Stimulated activated CD4-positive, alpha-beta T cell treated with anti-CD3 and anti-CD28 coated beads, Interleukin-12 subunit alpha, Interleukin-12 subunit beta, amount 100 ng/mL, for 4 hours (primary cell): ENCODE data around the gene MAD1L1.

Experiments used
- DNase-seq: peaks from one replicate; pipeline ENCODE4 v3.0.0-alpha.2; 2020

The MAD1L1 gene

GRCh38 chr7:1964913-1965578, 267.7 kb downstream of the MAD1L1 start:
- DNase-seq: no peak

DNA sequence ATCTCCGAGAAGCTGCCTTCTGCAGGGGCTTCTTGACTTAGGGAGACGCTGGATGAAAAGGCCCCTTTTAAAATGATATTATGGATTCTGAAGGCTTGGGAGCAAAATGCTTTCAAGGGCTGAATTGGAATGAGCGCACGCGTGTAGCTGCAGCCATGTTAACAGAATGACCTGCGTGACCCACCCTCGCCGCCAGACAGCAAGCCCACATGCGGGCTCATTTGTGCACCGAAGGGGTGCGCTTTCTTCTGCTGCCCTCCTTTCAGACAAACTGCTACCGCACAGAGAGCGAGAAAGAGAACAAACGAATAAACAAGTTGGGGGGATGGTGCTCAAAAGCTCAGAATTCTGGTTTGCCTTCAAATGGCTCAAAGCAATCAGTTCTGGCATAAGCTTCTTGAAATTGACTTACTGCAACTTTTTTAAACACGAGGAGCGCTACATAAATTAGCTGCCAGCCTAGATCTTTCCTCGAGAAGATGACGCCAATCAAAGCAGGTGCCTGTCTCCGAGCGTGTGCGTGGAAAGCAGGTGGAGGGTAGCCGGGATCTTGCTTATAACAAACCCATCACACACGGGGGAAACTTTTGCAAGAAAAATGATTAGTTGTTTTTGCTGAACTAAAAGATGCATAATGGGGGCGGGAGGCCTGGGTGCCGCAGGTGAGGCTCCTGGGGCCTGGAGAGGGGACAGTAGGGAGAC, 268.4 kb downstream of the MAD1L1 start:
- DNase-seq: no peak

- DNase-seq: no peak
Observed at GRCh38 chr7:1963575-1963974, 269.2 kb downstream of the MAD1L1 start.

- no peak for DNase-seq
Observed at GRCh38 chr7:1961701-1962276, 271.0 kb downstream of the MAD1L1 start.

DNA sequence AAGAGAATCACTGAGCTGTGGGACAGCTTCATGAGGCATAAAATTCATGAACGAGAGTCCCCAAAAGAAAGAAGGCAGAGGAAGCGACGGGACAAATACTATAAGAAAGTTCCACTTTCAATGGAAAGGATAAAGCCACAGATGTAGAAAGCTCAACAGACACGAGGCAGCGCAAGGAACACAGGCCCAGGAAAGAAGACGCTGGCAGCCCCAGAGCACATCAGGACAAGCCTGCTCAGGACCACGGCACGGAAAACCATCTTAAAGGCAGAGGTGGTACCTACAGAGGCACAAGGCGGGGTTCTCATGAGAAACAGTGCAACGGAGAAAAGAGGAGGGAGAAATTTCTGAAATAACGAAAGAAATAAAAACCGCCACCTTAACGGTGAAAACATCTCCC, 273.4 kb downstream of the MAD1L1 start:
- DNase-seq: no peak

- no peak for DNase-seq
Observed at GRCh38 chr7:1957471-1958225, 275.1 kb downstream of the MAD1L1 start.

DNA sequence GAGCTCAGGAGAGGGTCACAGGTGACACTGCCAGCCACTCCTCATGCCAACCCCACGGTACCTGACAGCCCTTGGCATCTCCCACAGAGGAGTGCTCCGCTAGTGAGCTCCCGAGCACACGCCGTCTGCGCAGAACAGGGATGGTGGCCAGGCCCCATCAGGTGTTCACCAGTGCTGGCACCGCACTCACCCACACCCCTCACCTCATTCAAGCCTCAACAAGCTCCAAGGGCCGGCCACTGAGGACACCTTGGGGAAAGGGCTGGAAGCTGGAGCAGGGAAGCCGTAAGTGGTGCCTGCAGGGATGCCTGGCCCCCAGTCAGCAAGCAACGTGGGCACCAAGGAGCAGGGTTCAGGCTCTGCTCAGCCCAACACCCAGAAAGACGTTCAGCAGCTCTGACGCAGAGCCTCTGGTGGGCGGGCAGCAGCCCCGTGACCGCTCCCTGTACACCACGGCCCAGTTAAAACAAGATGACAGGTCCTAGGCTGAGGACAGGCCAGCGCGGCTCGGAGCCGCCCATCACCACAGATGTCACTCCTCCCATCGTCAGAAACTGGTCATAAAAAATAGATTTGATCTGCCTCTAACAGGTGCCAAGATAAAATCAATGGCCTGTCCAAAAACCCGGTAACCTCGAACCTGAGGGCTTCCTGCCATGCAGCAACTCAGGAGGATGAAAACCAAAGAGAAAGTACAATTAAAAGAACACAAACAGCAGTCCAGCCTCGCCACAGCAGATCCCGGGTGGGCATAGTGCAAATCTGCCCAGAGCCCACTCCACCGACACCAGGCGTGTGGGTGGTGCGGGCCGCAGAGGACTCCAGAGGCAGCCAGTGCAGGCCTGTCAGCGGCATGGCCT, 275.9 kb downstream of the MAD1L1 start:
- no peak for DNase-seq

DNA sequence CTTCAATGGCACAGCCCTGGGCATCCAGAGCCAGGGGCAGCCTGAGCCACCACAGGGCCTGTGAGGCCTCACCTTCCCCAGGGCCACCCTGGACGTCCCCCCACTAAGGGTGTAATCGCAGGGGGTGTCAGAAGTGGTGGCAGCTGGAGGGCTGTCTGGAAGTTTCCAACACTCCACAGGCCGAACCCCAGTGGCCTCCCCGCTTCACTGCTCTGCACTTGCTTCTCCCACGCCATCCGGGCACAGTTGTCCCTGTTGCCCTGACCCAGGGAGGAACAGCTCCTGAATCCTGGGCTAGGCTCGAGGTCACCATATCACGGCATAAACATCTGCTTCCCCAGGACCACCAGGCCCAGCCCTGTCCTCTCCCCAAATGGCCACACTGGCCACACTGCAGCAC, 276.6 kb downstream of the MAD1L1 start:
- DNase-seq: no peak

- no peak for DNase-seq
Observed at GRCh38 chr7:1954366-1955004, 278.3 kb downstream of the MAD1L1 start.

DNA sequence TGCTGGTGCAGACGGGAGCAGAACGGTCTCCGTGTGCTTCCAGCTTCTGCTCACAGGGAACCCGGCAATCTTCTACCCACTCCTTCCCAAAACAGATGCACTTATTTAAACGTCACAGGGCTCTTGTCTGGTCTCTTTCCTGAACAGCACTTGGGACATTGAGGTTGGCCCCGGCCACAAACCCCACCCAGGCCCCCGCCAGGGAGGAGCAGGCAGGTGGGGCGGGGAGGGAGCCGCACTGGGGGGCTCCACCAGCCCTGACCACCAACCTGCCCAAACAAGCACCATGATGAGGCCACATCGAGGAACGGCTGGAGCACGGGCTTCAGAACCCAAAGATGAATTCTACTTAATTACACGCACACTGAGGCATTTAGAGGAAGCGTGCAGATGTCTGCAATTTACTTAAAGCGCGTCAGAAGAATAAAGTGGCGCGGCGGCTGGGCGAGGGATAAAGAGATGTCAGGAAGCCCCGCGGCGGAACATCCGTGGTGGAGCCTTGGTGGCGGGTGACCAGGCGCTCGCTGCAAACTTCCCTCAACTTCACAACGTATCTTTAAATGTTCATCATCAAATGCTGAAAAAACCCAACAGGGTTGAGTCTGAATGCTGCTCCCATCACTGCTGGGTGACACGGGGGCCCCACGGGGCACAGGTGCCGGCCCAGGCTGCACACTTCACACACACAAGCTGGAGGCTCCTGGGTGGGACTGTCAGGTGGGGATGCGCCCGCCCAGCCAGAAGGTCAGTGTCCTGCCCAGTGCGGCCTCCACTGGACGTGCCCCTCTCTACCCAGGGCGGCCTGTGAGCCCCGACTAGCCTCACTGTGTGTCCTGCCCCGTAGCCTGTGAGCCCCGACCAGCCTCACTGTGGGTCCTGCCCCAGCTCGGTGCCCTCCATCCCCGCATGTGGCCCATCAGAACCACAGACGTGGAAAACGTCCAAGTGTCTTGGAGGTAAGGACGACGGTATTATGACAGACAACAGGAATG, 279.2 kb downstream of the MAD1L1 start:
- no peak for DNase-seq

DNA sequence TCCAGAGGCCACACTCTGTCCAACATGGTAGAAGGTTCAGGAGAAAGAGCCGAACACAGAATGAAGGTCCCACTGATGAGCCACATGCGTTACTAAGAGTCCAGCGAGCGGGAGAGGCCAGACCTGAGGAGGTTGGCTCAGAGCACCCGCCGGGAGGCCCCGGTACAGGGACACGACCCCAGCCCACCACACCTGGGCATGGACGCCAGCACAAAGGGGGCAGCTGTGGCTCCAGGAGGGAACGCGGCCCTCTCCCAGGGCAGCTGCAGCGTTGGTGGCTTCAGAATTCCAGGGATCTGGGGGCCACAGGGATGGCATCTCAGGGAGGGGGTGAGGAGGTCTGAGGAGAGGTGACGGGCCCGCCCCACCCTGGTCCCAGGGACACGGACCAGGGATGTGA, 280.0 kb downstream of the MAD1L1 start:
- no peak for DNase-seq

GRCh38 chr7:1952169-1952760, 280.5 kb downstream of the MAD1L1 start:
- DNase-seq: no peak

DNA sequence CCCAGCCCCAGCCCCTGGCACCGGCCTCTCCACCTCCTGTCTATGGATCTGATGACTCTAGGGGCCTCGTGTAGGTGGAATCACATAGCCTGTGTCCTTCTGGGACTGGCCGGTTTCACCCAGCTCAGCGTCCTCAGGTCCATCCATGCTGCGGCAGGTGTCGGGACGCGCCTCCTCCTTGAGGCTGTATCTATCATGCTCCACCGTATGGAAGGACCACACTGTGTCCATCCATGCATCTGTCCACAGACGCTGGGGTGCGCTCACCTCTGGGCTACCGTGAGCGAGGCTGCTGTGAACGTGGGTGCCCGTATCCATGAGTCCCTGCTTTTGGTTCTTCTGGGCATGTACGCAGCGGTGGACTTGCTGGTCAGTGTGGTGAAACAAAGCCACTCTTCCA, 281.1 kb downstream of the MAD1L1 start:
- no peak for DNase-seq

GRCh38 chr7:1951159-1951536, 281.6 kb downstream of the MAD1L1 start:
- no peak for DNase-seq

DNA sequence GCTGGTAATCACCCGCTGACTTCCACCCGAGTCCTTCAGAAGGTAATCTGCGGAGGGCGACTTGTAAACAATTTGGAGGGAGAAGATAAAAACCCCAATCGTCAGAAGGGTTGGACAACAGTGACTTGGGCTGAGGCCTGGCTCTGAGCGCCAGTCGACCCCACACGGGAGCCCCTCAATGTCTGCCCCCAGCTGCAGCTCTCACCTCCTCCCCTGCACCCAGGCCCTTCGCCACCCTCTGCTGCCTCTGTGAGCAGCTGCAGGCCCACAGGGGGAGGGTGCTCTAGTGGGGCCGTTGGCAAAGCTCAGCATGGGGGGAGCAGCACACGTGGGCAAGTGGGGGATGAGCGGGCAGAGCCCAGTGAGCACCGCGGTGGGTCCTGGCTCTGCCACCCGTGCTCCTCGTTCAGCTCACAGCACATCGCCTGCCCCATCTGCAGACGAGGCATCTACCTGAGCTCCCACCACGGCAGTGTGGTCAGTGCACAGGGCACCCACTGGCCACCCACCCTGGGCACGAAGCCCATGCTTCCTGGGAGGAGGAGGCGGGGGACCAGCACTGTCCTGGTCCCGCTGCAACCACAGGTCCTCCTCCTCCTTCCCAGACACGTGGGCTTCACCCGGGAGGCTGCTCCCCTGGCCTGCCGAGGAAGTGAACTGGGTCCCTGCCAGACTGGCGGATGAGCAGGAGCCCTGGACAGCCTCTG, 282.1 kb downstream of the MAD1L1 start:
- DNase-seq: no peak

DNA sequence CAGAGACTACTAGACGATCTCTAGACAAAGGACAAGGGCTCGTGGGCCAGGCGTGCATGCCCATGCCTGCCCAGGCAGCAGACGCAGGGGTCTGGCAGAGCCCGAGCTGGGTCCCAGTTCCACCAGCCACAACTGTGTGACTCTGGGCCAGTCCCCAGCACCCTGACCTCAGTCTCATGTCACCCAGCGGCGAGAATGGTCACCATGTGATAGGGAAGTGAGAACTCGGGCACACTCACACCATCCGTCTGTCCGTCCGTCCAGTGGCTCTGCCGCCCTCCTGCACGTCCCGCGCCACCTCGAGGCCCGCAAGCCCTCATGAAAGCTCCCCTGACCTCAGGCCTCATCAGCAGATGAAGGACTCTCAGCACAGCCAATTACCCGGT, 282.7 kb downstream of the MAD1L1 start:
- no peak for DNase-seq

DNA sequence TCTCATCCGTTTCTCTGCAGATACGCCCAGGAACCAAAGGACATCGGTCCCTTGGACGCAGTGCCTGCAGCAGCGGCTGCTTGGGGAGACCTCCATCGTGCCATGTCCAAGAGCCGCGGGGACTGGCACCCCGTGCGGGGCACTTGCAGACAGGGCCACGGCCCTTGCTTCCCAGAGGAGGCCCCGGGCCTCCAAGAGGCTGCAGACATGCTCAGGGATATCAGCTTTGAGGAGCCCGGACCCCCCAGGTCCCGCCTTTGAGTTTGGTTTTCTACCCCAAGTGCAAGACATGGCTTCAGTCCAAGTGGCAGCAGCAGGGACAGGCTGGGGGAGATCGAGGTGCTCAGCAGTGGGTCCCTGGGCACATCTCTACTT, 283.1 kb downstream of the MAD1L1 start:
- DNase-seq: no peak

DNA sequence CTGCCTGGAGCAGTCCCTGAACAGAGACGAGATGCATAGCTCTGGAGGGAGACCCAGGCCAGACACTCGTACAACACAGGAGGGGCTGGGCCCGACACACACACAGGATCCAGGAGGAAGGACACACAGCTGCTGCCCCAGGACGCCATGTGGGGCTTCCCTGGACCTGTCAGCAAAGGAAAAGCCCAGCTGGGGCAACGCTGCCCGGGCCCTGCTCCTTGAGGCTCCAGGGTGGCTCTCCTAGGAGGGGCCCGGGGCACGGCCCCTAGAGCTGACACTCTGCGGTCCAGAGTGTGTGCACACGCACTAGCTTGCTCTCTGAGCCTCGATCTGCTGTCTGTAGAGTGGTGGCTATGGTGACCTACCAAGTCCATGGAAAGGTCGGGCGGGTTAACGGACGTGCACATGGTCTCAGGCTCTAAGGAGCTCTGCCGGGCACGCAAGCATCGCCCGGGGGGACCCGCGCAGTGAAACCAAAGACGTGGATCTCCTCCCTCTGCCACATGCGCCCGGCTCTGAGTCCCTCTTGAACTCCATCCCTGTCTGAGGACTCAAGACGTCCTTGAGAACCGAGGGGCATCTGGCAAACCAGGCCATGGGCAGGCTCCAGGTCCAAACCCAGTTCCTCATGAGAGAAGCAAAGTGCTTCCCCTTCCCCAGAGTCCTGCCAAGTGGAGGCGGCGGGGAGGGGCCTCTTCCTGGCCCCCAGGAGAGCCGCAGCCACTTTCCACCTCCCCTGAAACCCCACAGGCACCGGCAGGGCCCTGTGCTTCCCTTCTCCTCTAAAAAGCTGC, 283.7 kb downstream of the MAD1L1 start:
- DNase-seq: no peak

GRCh38 chr7:1948301-1948796, 284.4 kb downstream of the MAD1L1 start:
- no peak for DNase-seq
